Muscle layer of colon (tissue), 2 donors: Measurements from ENCODE around the gene PPP6R2.
"Not testable (repeated sequence)": the region's sequence is repeated elsewhere in the genome, so short reads cannot be mapped to it uniquely, and the experiment has no call there.

ENCODE experiments used
- H3K27ac ChIP-seq: one replicate; pipeline ENCODE4 v1.7.0; 2013; ENCODE audit warnings: low read depth, mild to moderate bottlenecking, low read length, moderate library complexity
- H3K27me3 ChIP-seq, 2 donors: one replicate each; pipeline ENCODE4 v1.7.0; 2013; ENCODE audit warnings: low read length in 2 of 2, mild to moderate bottlenecking in 2 of 2; ENCODE audit not compliant: insufficient read depth in 2 of 2, control insufficient read depth in 1 of 2
- H3K36me3 ChIP-seq: one replicate; pipeline ENCODE4 v1.7.0; 2013; ENCODE audit warnings: mild to moderate bottlenecking, low read length; ENCODE audit not compliant: insufficient read depth
- H3K4me1 ChIP-seq: one replicate; pipeline ENCODE4 v1.7.0; 2013; ENCODE audit warnings: mild to moderate bottlenecking, low read length; ENCODE audit not compliant: insufficient read depth
- H3K4me3 ChIP-seq, 2 donors: one replicate each; pipeline ENCODE4 v1.7.0; 2013; ENCODE audit warnings: low read length in 2 of 2, low read depth in 1 of 2, mild to moderate bottlenecking in 1 of 2, moderate library complexity in 1 of 2
- H3K9ac ChIP-seq: one replicate; pipeline ENCODE4 v1.7.0; 2013; ENCODE audit warnings: low read length
- H3K9me3 ChIP-seq: one replicate; pipeline ENCODE4 v1.7.0; 2013; ENCODE audit warnings: mild to moderate bottlenecking, low read length
- donor health status: abdominal sarcoma.
- donor health status: Adenocarcinoma of cecum.

The PPP6R2 gene

DNA sequence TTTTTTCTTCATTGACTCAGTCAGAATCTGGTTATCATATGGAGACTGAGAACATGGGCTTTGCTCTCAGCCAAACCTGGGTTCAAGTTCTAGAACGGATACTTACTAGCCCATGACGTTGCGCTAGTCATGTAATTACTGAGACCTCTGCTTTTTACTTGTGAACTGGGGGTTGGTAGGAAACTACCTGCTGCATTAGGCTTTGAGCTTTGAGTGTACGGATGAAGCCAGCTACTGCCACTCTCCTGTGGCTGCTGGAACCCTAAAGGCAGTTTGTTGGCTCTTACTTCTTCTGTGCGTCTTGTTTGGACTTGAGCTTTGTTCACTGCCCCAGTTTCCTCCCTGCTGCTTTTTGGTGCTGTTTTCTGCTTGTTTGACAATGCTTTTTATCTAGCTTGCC is 18.1 kb downstream of the PPP6R2 start:
- Histone ChIP-seq H3K36me3 (peaks cover 10% of the 10 kb centered on the region), H3K9ac (no peak overlapping the region), H3K9me3 (no peaks in the 10 kb centered on the region), H3K27me3 (no peaks in the 10 kb centered on the region), H3K4me3 (no peak overlapping the region), H3K27ac (no peak overlapping the region), H3K4me1 (no peaks in the 10 kb centered on the region)

- no peak overlapping the region for H3K4me3 ChIP-seq
- H3K4me1 ChIP-seq, result no peaks in the 10 kb centered on the region
- no peak overlapping the region for H3K9ac ChIP-seq
- no peaks in the 10 kb centered on the region for H3K9me3 ChIP-seq
- no peak overlapping the region for H3K27ac ChIP-seq
- H3K27me3 ChIP-seq, result no peaks in the 10 kb centered on the region
- peaks cover 10% of the 10 kb centered on the region for H3K36me3 ChIP-seq
These were observed 18.6 kb downstream of the PPP6R2 start for GRCh38 chr22:50361688-50362087.

DNA sequence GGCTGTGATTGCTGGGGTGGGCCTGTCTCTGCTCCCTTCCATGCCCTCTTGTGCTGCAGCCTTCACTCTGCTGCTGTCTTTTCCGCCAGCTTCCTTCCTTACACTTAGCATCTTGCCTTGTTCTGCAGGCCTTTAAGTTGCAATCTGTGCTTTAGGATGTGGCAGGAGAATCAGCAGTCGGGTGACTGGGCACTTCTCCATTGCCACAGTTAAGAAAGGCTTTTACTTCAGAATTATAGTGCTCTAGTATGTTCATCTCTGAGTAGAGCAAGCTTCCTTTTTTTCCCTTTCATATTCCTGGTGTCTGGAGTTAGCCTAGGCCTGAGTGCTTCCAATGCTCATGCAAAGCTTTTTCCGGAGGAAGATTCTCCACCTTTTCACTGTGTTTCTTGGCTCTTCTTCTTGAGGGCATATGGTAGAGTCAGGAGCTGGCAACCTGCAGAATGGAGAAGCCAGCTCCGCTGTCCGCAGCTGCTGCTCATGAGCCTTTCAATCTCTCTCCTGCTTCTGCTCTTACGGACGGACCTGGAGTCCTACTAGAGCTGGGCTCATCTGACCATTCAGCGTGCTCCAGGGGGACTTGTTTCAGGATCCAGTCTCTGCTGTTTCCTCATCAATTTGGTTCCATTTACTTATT is 20.2 kb downstream of the PPP6R2 start:
- no peak overlapping the region for H3K4me3 ChIP-seq
- H3K27ac ChIP-seq, result no peak overlapping the region
- no peaks in the 10 kb centered on the region for H3K27me3 ChIP-seq
- H3K9ac ChIP-seq, result no peak overlapping the region
- H3K4me1 ChIP-seq, result no peaks in the 10 kb centered on the region
- H3K9me3 ChIP-seq, result no peaks in the 10 kb centered on the region
- H3K36me3 ChIP-seq, result peaks cover 10% of the 10 kb centered on the region

DNA sequence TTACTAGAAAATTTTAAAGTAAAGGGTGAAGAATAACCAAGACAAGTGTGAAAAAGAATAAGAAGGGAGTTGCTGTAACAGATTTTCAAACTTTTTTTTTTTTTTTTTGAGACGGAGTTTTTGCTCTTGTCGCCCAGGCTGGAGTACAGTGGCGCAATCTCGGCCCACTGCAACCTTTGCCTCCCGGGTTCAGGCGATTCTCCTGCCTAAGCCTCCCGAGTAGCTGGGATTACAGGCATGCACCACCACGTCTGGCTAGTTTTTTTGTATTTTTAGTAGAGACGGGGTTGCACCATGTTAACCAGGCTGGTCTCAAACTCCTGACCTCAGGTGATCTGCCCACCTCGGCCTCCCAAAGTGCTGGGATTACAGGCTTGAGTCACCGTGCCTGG is 20.7 kb downstream of the PPP6R2 start:
- not testable (repeated sequence) for H3K4me3 ChIP-seq, H3K9me3 ChIP-seq, H3K9ac ChIP-seq, H3K4me1 ChIP-seq, H3K27ac ChIP-seq, H3K36me3 ChIP-seq, H3K27me3 ChIP-seq

DNA sequence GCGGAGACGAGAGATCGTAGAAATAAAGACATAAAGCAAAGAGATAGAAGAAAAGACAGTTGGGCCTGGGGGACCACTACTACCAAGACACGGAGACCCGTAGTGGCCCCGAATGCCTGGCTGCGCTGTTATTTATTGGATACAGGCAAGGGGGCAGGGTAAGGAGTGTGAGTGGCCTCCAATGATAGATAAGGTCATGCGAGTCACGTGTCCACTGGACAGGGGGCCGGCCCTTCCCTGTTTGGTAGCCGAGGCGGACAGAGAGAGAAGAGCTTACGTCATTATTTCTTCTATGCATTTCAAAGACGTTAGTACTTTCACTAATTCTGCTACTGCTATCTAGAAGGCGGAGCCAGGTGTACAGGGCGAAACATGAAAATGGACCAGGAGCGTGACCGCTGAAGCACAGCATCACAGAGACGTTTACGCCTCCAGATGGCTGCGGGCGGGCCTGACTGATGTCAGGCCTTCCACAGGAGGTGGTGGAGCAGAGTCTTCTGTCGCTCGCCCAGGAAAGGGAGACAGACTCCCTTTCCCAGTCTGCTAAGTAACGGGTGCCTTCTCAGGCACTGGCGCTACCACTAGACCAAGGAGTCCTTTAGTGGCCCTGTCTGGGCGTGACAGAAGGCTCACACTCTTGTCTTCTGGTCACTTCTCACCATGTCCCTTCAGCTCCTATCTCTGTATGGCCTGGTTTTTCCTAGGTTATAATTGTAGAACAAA is 24.8 kb downstream of the PPP6R2 start:
- Histone ChIP-seq H3K4me1 (no peaks in the 10 kb centered on the region), H3K4me3 (no peak overlapping the region), H3K27ac (no peak overlapping the region), H3K27me3 (no peaks in the 10 kb centered on the region), H3K9me3 (no peaks in the 10 kb centered on the region), H3K9ac (no peak overlapping the region), H3K36me3 (no peaks in the 10 kb centered on the region)

- Histone ChIP-seq H3K4me1 (no peaks in the 10 kb centered on the region), H3K27me3 (no peaks in the 10 kb centered on the region), H3K4me3 (no peak overlapping the region), H3K27ac (no peak overlapping the region), H3K9ac (no peak overlapping the region), H3K36me3 (peaks cover 13% of the 10 kb centered on the region), H3K9me3 (no peaks in the 10 kb centered on the region)
These were observed 28.0 kb downstream of the PPP6R2 start for GRCh38 chr22:50371101-50371648.

- Histone ChIP-seq H3K4me3 (no peak overlapping the region), H3K9ac (no peak overlapping the region), H3K27me3 (no peaks in the 10 kb centered on the region), H3K27ac (no peak overlapping the region), H3K36me3 (peaks cover 13% of the 10 kb centered on the region), H3K4me1 (no peaks in the 10 kb centered on the region), H3K9me3 (no peaks in the 10 kb centered on the region)
These were observed 33.0 kb downstream of the PPP6R2 start for GRCh38 chr22:50376085-50376651.

DNA sequence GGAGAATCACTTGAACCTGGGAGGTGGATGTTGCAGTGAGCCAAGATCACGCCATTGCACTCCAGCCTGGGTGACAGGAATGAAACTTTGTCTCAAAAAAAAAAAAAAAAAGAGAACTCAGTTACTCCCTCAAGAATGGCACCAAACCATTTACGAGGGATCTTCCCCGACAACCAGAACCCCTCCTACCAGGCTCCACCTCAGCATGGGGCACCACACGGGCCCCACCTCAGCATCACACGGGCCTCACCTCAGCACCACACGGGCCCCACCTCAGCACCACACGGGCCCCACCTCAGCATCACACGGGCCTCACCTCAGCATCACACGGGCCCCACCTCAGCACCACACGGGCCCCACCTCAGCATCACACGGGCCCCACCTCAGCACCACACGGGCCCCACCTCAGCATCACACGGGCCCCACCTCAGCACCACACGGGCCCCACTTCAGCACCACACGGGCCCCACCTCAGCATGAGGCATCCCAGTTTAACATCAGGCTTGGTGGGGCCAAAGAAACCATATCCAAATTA is 38.0 kb downstream of the PPP6R2 start:
- not testable (repeated sequence) for H3K4me1 ChIP-seq, H3K27ac ChIP-seq, H3K27me3 ChIP-seq, H3K9ac ChIP-seq, H3K36me3 ChIP-seq, H3K4me3 ChIP-seq, H3K9me3 ChIP-seq

- no peak overlapping the region for H3K9ac ChIP-seq
- no peaks in the 10 kb centered on the region for H3K4me1 ChIP-seq
- no peak overlapping the region for H3K27ac ChIP-seq
- no peaks in the 10 kb centered on the region for H3K9me3 ChIP-seq
- H3K36me3 ChIP-seq, result peaks cover 27% of the 10 kb centered on the region
- no peak overlapping the region for H3K4me3 ChIP-seq
- no peaks in the 10 kb centered on the region for H3K27me3 ChIP-seq
These were observed 53.7 kb downstream of the PPP6R2 start for GRCh38 chr22:50396751-50397370.

- H3K4me1 ChIP-seq, H3K27ac ChIP-seq, H3K9ac ChIP-seq, H3K9me3 ChIP-seq, H3K27me3 ChIP-seq, H3K4me3 ChIP-seq: not testable (repeated sequence)
- peaks cover 27% of the 10 kb centered on the region for H3K36me3 ChIP-seq
These were observed 54.4 kb downstream of the PPP6R2 start for GRCh38 chr22:50397371-50398060.
